ENCODE results near the gene PCYT2.

GRCh38 chr17:81902653-81903414 is 8.4 kb downstream of the PCYT2 start:
- TF ChIP-seq CTCF (conservative IDR thresholded peaks at IDR 0.05 in 1 of 2, IDR thresholded peaks at IDR 0.05 in 1 of 2; ENCODE audit: low read depth in 1 of 2, low read length in 2 of 2) (no peak), EZH2 (IDR thresholded peaks at IDR 0.05; ENCODE audit: low read length, missing control alignments) (no peak)
